ENCODE measurements around the gene RIMBP2.
"Not testable (repeated sequence)": the region's sequence is repeated elsewhere in the genome, so short reads cannot be mapped to it uniquely, and the experiment has no call there.

The RIMBP2 gene

GRCh38 chr12:130715998-130716968 lies at the start of gene RIMBP2:
TSS of gene RIMBP2 (minus strand) at chr12:130716299. CDS start at chr12:130479013, 237,286 bp downstream.
- no peak for DNase-seq

- DNase-seq, result no peak
These were observed 49.1 kb upstream of the RIMBP2 start for GRCh38 chr12:130765186-130765659.

- DNase-seq, result no peak
These were observed 48.5 kb upstream of the RIMBP2 start for GRCh38 chr12:130764475-130765185.

- DNase-seq, result no peak
These were observed 48.0 kb upstream of the RIMBP2 start for GRCh38 chr12:130764073-130764472.

GRCh38 chr12:130762319-130762675 lies 46.2 kb upstream of the RIMBP2 start:
- no peak for DNase-seq

- DNase-seq, result peak; percentile 66
These were observed 45.6 kb upstream of the RIMBP2 start for GRCh38 chr12:130761537-130762318.

GRCh38 chr12:130754234-130754901 lies 38.3 kb upstream of the RIMBP2 start:
- DNase-seq, result no peak

- no peak for DNase-seq
These were observed 36.7 kb upstream of the RIMBP2 start for GRCh38 chr12:130752692-130753230.

GRCh38 chr12:130752037-130752436 lies 35.9 kb upstream of the RIMBP2 start:
- DNase-seq, result not testable (repeated sequence)

GRCh38 chr12:130748786-130749185 lies 32.7 kb upstream of the RIMBP2 start:
- DNase-seq, result no peak

GRCh38 chr12:130747867-130748740 lies 32.0 kb upstream of the RIMBP2 start:
- DNase-seq, result peak; percentile 67

- no peak for DNase-seq
These were observed 30.4 kb upstream of the RIMBP2 start for GRCh38 chr12:130746546-130746945.

GRCh38 chr12:130745921-130746320 lies 29.8 kb upstream of the RIMBP2 start:
- no peak for DNase-seq

- no peak for DNase-seq
These were observed 28.2 kb upstream of the RIMBP2 start for GRCh38 chr12:130744274-130744673.

GRCh38 chr12:130743606-130744005 lies 27.5 kb upstream of the RIMBP2 start:
- DNase-seq, result no peak

- no peak for DNase-seq
These were observed 27.1 kb upstream of the RIMBP2 start for GRCh38 chr12:130743176-130743575.

- no peak for DNase-seq
These were observed 26.6 kb upstream of the RIMBP2 start for GRCh38 chr12:130742716-130743115.

GRCh38 chr12:130742112-130742511 lies 26.0 kb upstream of the RIMBP2 start:
- no peak for DNase-seq

GRCh38 chr12:130739571-130739970 lies 23.5 kb upstream of the RIMBP2 start:
- DNase-seq, result no peak

GRCh38 chr12:130738403-130738802 lies 22.3 kb upstream of the RIMBP2 start:
- DNase-seq, result not testable (repeated sequence)

- DNase-seq, result no peak
These were observed 21.6 kb upstream of the RIMBP2 start for GRCh38 chr12:130737731-130738130.
